A549 treated with CORT108297 at 1 μM for 4 hours (cell line): ENCODE data around the gene PFDN6. TPM values are rescaled to one million over a fixed set of nuclear protein-coding genes. Genes with fewer than 3 reads are reported as not detected.

Source experiments
- total RNA-seq: library from RNA; stranded (reverse); fragments of 200-300 nt; extraction: Qiagen RNA extraction; gene quantifications from 5 replicates; pipeline ENCODE4 v1.2.3, GENCODE V29; 2022

The PFDN6 gene
- total RNA-seq: 98.0 to 128 TPM (median 112 TPM) in 5 replicates

DNA sequence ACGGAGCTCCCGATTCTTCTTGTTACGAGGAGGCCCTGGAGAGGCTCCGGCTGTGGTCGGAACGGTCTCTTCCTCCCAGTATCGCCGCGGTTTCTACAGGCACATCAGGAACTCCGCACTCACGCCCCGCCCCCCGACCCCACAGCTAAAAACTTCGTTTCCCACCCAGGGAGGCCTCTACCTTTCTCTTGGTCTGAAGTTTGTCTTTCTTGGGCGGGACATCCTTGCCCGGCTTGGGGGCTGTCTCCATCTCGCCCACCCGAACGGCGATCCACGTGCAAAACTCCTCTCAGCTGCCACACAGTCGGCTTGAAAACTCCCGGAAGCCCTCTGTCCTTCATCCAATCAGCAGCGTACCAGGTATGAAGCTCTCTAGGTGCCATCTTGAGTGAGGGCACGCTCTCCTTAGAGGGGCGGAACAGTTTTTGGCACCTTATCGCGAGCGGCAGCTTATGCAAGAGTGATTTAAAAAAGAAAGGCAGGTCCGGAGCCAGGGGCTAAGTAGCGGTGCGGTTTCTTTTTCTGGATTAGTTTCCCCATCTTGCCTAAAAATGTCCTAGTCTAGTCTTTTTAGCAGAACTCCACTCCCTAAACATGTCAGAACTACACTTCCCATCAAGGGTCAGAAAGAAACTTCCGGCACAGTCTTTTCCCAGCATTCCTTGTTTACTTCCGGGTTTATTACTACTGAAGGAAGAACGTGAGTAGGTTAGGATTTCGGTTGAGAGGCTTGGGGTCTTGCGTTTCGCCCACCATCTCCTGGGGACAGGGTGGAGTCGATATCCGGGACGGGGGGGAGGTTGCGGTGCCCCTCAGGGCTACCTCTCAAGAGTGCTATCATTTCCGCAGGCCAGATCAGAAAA, at the start of gene PFDN6, which contains the start of gene WDR46:
Gene PFDN6 (plus strand): TSS at position 681 of the 863 bp plus-strand sequence. CDS start 256 bp downstream, outside the sequence.
Gene WDR46 (minus strand): TSS at position 319 of the 863 bp plus-strand sequence. CDS start 69 bp downstream, at position 250.

DNA sequence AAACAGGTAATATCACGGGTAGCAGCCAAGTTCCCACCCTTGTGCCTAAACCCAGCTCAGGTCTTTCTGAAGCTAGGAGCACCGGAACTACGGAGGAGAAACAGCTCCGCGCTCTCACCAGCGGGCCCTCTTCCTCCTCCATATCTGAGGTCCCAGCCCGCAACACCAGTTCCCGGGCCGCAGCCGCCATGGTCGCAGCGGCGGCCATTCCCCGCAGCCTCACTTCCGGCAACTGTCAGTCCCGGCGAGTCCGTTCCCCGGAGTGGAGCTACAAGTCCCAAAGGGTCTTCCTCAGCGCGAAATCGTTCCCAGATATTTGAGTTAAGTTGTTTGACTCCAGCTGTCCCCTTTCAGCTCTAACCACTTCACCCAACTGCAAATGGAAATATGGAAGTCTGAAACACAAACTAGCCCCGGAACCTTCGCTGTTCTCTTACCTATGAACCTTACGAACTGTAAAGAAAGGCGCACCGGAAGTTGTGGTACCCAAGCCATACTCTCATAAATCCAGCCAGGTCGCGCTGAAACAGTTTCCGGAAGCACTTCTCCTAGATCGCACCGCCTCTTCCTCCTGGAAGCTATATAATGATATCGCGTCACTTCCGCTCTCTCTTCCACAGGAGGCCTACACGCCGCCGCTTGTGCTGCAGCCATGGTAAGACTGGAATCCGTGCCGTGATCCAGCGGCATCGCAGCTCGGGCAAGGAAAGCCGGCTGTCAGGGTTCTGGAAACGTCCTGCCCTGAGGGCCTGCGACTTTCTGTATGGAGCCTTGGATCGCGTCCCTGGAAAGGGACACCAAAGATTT, 17.7 kb upstream of the PFDN6 start, which contains the start of the genes RPS18 and VPS52:
Gene RPS18 (plus strand): TSS at position 608 of the 807 bp plus-strand sequence. CDS start 45 bp downstream, at position 653.
Gene VPS52 (minus strand): TSS at position 409 of the 807 bp plus-strand sequence. CDS start 201 bp downstream, at position 208.

DNA sequence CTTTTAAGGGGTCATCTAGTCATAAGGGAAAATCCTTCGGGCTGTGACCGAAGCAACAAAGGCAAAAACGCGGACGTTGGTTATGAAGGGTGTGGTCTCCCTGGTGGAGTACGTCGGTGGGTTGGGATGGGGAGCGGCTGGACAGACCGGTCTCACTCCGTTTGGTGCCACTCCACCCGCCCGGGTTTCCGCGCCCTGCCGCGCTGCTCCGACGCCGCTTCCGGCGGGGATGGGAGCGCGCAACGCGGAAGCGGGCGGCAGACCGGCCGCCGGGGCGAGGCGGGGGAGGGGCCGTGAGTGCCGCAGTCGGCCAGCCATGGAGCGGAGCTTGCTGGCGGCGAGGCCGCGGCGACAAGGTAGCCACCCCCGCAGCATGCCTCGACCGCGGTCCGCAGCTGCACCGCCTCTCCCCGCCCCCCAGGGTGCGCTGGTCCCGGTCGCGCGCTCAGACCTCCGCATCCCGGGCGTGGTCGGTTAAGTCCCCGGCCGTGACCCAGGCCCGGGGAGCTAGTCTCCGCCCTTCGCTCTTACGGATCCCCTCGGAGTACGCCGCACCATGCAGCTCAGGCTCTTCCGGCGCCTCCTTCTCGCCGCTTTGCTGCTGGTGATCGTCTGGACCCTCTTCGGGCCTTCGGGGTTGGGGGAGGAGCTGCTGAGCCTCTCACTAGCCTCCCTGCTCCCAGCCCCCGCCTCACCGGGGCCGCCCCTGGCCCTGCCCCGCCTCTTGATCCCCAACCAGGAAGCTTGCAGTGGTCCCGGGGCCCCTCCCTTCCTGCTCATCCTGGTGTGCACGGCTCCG, 12.3 kb upstream of the PFDN6 start, which contains the start of gene B3GALT4:
Gene B3GALT4 (plus strand): TSS at position 260 of the 799 bp plus-strand sequence. CDS start 297 bp downstream, at position 557.

DNA sequence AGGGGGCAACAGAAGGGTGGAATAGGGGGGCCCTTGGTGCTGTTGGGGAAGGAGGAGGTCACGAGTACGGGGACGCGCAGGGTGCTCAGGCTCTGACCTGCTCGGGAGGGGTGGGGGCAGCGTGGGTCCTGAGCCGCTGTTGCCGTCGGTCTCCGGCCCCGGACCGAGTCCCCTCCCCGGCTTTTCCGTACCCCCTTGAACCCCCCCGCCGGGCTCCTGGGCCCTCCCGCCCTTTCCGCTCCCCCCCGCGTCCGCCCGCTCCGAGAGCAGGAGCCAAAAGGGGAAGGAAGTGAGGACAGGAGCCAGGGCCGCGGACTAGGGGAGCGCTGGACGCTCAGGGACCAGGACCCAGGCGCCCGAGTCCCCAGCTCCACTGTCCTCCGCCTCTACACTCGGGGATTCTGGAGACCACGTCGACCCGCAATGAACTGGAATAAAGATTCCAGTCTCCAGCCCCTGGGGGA, 9.4 kb downstream of the PFDN6 start, which contains the start of gene RGL2:
Gene RGL2 (minus strand): TSS at position 170 of the 464 bp plus-strand sequence. CDS start 332 bp downstream, outside the sequence.

DNA sequence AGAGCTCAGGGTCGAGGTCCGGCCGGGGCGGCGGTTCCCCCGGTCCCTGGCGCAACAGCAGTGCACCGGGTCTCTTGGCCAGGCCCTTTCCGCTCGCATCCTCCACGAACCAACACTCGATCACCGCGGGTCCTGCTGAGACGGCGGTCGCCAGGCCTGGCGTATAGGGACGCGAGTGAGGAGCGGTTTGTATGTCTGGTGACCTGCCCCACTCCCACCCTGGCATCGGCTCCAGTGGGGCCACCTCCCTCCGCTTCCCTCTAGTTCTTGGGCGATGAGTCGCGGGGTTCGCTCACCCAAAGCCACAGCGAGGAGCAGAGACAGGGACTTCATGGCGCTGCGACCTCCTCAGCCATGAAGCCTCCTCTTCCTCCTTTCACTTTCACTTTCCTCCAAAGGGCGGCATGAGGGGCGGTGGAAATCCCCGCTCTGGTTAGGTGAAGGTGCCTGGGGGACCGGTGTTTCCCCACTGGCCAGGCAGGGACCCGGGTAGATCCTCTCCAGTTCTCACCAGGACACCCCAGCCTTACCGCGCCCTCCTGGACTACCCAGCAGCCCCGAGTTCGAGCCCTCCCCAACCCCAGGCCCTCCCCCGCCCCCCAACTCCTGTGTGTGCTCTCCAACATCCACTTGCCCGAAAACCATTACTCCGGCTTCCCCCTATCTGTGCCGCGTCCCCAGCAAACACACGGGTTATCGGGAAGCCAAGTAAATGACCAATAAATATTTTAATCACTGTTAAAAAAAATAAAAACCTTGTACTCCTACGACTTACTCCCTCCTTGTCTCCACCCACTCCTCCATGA, 24.5 kb downstream of the PFDN6 start, which contains the start of gene TAPBP:
Gene TAPBP (minus strand): TSS at position 370 of the 806 bp plus-strand sequence. CDS start 37 bp downstream, at position 333.

DNA sequence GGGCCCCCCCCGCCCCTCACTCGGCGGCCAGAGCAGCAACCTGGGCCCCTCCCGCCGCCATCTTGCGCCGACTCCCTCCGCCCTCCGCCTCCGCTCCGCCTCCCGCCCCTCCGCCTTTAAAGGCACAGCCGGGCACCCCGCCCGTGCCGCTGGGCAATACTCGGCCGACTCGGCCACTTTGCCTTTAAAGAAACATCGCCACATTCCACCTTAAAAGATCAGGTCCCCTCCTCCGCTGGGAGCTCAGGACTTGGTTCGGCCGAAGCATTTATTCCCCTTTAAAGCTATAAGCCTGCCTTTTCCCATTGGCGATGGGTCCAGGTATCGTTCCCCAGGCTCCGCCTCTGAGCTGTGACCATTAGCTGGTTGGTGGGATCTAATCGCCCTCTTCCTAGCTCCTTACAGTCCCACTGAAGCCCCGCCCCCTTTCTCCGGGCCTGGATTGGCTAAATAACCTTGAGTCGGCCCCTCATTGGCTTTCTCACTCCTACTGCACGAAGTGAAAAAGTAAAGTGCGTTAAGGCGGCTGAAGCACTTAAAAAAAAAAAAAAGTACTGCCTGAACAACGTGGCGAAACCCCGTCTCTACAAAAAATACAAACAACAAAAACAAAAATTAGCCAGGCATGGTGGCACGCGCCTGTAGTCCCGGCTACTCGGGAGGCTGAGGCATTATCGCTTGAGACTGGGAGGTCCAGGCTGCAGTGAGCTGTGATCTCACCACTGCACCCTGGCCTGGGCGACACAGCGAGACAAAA, 28.4 kb downstream of the PFDN6 start, which contains the start of gene ZBTB22:
Gene ZBTB22 (minus strand): TSS at position 76 of the 757 bp plus-strand sequence. CDS start 828 bp downstream, outside the sequence.

Other genes starting within 250 kb of the PFDN6 start
- gene HLA-DPA1, start 216.0 kb upstream of the PFDN6 start, total RNA-seq: 0.05 to 0.22 TPM in 2 of 5 replicates, not detected in the others
- not detected in 5 replicates for gene HLA-DPB1, start 213.6 kb upstream of the PFDN6 start, total RNA-seq
- 0.52 to 1.2 TPM (median 0.92 TPM) in 5 replicates for gene COL11A2, start 97.1 kb upstream of the PFDN6 start, total RNA-seq
- gene RXRB, start 88.9 kb upstream of the PFDN6 start, total RNA-seq: 18.0 to 24.0 TPM (median 21.6 TPM) in 5 replicates
- gene SLC39A7, start 88.7 kb upstream of the PFDN6 start, total RNA-seq: 111 to 117 TPM (median 113 TPM) in 5 replicates
- 12.9 to 17.5 TPM (median 16.9 TPM) in 5 replicates for gene HSD17B8, start 84.9 kb upstream of the PFDN6 start, total RNA-seq
- gene RING1, start 81.1 kb upstream of the PFDN6 start, total RNA-seq: 19.3 to 27.2 TPM (median 25.7 TPM) in 5 replicates
- 14.1 to 20.3 TPM (median 17.1 TPM) in 5 replicates for gene VPS52, start 17.7 kb upstream of the PFDN6 start, total RNA-seq
- 2,485 to 2,639 TPM (median 2,575 TPM) in 5 replicates for gene RPS18, start 17.5 kb upstream of the PFDN6 start, total RNA-seq
- gene B3GALT4, start 12.5 kb upstream of the PFDN6 start, total RNA-seq: 0.42 to 0.93 TPM (median 0.72 TPM) in 5 replicates
- 55.2 to 60.7 TPM (median 56.9 TPM) in 5 replicates for gene WDR46, start 362 bp upstream of the PFDN6 start, total RNA-seq
- gene RGL2, start 9.3 kb downstream of the PFDN6 start, total RNA-seq: 11.1 to 16.5 TPM (median 15.2 TPM) in 5 replicates
- 39.1 to 43.3 TPM (median 40.3 TPM) in 5 replicates for gene TAPBP, start 24.5 kb downstream of the PFDN6 start, total RNA-seq
- 2.3 to 4.3 TPM (median 4.1 TPM) in 5 replicates for gene ZBTB22, start 28.1 kb downstream of the PFDN6 start, total RNA-seq
- 34.7 to 45.1 TPM (median 36.7 TPM) in 5 replicates for gene DAXX, start 33.4 kb downstream of the PFDN6 start, total RNA-seq
- 41.3 to 47.9 TPM (median 45.8 TPM) in 5 replicates for gene KIFC1, start 102.2 kb downstream of the PFDN6 start, total RNA-seq
- gene PHF1, start 121.4 kb downstream of the PFDN6 start, total RNA-seq: 12.9 to 20.5 TPM (median 18.7 TPM) in 5 replicates
- 179 to 238 TPM (median 212 TPM) in 5 replicates for gene CUTA, start 128.5 kb downstream of the PFDN6 start, total RNA-seq
- gene SYNGAP1, start 130.5 kb downstream of the PFDN6 start, total RNA-seq: 3.2 to 6.4 TPM (median 5.2 TPM) in 5 replicates
- gene ZBTB9, start 165.0 kb downstream of the PFDN6 start, total RNA-seq: 10.5 to 11.9 TPM (median 11.8 TPM) in 5 replicates